Glomerular visceral epithelial cell (primary cell): ENCODE measurements around the gene LRRFIP1.
"Not testable (repeated sequence)": the region's sequence is repeated elsewhere in the genome, so short reads cannot be mapped to it uniquely, and the experiment has no call there.

ENCODE experiments used
- DNase-seq: peaks from one replicate; pipeline ENCODE4 v3.0.0-alpha.2; 2016; ENCODE audit errors: extremely low spot score

Gene LRRFIP1

DNA sequence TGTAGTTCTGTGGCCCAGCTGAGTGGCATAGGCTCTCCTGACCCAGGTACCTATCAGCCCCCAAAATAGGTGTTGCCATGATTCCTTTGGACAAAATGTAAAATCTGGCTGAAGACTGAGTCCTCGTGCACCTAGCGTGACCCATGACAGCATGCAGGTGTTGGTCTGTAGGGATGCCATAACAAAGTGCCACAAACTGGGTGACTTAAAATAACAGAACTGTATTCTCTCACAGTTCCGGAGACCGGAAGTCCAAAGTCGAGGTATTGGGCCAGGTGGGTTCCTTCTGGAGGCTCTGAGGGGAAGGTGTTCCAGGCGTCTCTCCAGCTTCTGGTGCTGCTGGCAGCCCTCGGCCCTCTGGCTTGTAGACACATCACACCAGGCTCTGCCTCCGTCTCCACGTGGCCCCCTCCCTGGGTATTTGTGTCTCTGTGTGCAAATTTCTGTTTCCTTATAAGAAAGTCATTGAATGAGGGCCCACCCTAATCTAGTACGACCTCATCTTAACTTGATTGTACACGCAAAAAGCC, 34.5 kb downstream of the LRRFIP1 start:
- DNase-seq = no peak

DNA sequence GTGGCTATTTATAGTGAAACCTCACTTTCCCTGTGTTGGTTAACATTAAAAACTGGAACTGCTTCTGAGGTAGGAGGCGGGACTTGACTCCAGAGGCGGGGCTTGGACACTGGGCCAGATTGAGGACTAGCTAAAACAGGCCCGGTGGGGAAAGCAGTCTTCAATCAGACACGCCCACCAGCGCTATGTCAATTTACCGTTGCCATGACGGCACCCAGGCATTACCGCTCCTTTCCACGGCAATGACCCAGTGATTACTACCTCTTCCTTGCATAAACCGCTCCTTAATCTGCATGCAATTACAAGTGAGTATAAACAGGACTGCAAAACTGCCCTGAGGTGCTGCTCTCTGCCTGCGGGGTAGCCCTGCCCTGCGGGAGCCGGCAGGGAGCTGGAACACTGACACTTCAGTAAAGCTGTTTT, 35.3 kb downstream of the LRRFIP1 start:
- no peak for DNase-seq

DNA sequence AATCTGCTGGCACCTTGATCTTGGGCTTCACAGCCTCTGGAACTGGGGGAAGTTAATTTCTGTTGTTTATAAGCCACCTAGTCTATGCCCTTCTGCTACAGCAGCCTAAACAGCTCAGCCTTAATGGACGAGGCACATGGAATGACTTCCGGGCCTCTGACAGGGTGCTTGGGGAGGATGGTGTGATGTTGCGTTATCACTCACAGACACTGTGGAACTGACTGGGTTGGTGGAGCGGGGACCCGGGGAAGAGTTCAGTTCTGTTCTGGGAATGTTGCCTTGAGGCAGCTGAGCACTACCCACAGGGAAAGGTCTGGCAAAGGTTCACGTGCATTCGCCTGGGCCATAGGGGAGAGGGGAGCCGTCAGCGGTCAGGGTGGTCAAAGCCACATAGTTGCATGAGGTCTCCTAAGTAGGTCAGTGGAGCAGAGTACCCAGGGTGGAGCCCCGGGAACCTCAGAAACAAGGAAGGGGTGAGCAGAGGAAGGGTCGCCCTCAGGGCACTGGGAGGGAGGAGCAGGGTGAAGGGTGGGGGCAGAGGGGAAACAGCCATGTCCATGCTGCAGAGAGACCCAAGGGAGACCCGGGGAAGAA, 36.2 kb downstream of the LRRFIP1 start:
- no peak for DNase-seq

DNA sequence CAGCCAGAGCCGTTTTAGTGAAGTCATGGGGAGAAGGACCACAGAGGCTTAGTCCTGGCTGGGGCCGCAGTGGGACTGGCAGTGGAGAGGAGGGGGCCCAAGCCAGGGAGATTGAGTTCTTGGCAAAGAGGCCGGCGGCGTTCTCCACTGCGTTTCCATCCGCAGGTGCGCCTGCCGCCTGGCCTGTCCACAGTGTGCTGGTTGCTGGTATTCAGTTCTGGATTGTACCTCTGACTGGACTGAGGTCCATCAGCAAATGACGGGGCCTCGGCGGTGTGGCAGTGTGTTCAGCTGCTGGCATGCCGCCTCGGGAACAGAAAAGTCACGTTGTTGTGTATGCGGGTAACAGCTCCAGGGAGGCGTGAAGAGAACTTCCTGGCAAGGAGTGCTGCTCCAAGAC, 36.8 kb downstream of the LRRFIP1 start:
- DNase-seq = no peak

DNA sequence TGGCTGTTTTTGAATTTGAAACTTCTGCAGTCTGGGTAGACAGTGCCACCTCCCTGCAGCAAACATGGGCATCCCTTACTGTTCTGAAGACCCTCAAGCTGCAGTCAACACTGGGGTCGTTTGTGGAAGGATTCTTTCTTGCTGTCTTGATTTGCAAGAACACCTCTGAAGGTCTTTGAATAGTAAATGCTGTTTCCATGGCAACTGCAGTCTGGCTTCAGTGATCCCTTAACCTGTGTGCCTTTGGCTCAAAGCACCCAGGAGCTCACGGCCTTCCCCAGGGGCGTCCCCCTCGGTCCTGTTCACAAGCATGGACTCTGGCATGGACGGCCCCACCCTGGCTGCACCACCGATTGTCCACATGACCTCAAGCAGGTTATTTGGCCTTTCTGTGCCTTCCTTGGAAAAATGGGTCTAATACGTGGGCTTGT, 38.3 kb downstream of the LRRFIP1 start:
- DNase-seq = peak; percentile 37

DNA sequence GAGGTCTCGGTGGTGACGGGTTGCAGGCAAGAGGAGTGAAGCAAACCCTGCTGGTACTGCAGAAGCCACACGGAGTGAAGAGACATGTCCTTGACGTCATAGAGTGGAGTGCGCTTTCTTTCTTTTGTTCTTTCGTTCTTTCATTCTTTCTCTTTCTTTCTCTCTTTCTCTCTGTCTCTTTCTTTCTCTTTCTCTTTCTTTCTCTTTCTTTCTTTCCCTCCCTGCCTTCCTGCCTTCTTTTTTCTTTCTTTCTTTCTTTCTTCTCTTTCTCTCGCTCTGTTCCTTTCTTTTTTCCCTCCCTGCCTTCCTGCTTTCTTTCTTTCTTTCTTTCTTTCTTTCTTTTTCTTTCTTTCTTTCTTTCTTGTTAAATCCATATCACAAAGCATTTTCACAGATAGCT, 39.2 kb downstream of the LRRFIP1 start:
- DNase-seq = no peak

DNA sequence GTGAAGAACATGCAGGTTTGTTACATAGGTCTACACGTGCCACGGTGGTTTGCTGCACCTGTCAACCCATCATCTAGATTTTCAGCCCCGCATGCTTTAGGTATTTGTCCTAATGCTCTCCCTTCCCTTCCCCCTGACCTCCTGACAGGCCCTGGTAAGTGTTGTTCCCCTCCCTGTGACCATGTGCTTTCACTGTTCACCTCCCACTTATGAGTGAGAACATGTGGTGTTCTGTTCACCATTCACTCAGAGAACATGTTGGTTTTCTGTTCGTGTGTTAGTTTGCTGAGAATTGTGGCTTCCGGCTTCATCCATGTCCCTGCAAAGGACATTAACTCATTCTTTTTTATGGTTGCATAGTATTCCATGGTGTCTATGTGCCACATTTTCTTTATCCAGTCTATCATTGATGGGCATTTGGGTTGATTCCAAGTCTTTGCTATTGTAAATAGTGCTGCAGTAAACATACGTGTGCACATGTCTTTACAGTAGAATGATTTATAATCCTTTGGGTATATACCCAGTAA, 39.7 kb downstream of the LRRFIP1 start:
- DNase-seq = not testable (repeated sequence)

DNA sequence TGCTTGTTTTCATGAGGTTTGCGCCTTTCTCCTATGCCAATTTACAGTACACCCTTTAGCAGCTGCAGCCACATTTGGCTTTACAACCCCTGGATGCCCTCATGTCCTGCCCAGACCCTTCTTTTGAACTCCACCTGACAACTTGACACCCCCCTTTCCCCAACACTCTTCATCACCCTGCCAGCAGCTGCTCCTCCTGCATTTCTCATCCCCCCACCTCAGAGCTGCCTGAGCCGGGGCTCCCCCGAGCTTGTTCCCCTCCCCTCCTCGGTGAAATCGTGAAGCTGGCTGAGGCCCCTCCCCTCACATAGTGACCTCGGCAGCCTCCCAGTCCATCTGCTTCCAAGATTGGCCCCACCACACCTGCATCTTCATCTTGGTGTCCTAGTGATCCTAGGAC, 40.5 kb downstream of the LRRFIP1 start:
- no peak for DNase-seq

DNA sequence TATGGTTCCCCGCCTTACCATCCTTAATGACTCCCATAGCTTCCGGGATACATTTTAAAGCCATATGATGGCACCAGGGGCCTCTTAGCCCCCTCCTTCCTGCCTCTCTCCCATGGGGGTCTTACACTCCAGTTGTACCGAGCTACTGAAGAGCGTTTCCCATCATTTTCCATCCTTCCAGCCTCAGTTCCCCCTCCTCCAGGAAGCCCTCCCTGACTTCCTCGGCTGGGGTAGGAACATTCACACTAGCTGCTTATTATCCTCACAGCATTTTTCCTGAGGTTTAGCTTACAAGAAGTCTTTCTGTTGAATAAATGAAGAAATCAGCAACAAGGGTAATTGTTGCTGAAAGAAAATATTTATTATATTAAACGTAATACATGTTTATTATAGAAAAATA, 41.1 kb downstream of the LRRFIP1 start:
- DNase-seq = no peak

DNA sequence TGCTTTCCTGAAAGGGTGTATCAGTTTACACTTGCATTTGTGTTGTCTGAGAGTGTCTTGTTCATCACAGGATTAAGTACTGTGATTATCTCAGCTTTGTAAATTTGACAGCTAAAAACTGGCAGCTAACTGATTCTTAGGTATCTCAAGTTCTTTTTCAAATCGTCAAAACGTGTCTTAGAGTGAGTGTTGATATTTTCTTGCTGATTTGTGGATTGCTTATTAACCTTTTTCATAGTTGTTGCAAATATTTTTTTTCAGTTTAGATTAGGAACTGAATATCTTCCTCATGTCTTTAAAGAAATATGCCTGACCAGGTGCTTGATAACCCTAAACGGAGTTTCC, 41.9 kb downstream of the LRRFIP1 start:
- no peak for DNase-seq

DNA sequence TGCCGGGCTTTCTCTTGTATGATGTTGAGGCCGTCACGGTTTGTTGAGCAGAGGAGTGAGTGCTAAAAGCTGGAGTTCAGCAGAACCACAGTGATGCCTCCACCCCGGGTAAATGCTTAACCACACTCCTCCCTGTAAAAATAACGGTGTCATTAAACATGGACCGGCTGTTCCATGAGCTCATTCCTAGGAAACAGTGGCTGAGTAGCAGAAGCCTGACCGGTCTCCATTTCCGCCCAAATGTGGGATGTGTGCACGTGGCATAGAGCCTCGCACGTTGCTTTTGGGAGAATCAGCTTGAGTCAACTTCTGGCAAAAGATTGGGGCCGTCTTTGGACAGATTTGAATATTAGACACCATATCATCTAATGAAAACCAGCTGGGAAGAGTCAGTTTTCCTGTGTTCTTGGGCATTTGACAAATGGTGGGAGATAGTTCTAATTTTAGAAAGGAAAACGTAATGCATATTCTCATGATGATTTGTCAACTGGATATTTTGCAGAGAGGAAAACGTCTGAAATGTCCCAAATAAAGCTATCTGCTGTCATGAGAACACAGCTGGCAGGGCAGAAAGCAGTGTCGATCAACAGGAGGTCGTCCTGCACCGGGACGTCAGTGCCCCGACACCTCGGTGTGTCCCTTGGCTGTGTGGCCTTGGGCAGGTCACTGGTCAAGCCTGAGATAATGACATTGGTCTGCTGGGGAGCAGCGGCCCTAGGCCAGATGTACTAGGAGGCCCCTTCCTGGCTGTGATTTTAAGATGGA, 42.4 kb downstream of the LRRFIP1 start:
- DNase-seq = peak; percentile 96

DNA sequence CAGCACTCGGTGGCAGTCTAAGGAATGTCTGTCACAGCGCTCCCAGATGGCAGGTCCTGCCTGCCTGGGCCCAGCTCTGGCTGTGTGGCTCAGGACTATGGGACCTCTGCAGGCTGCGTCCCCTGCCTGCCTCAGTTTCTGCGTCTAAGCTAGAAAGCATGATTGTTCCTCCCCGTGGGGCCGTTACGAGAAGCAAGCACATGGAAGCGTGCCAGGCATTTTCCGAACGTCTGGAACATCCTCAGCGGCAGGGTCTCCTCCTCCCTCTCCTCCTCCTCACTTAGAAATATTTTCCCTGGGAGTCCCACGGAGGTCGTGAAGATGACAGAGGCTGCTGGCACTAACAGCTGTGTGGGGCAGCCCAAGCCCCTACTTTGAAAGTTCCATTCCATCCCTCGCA, 43.3 kb downstream of the LRRFIP1 start:
- DNase-seq = no peak

DNA sequence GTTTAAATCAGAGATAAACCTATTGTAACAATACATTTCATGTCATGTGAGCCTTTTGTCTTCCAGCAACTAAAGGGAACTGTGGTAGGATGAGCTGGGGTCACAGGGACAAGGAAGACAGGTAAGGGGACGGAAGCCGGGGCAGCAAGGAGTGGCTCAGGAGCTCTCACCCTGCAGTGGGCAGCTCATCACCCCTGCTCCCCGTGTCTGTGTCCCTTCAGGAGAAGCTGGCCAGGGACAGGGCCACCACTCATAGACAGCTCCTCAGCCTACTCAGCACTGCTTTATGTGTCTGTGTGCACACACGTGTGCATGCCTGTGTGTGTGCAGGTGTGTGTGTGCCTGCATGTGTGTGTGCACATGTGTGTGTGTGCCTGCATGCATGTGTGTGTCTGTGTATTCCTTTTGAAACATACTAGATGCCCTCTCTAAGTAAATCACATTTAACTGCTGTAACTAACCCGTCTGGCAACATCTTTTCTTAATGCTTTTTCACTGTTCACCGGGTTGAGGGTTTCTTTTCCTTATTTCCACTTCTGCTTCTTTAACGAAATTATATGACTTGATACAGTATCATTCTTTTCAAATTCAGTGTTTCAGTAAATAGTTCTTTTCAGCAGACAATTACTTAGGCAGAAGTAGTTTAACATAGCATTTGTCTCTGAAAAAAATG, 44.2 kb downstream of the LRRFIP1 start:
- no peak for DNase-seq

DNA sequence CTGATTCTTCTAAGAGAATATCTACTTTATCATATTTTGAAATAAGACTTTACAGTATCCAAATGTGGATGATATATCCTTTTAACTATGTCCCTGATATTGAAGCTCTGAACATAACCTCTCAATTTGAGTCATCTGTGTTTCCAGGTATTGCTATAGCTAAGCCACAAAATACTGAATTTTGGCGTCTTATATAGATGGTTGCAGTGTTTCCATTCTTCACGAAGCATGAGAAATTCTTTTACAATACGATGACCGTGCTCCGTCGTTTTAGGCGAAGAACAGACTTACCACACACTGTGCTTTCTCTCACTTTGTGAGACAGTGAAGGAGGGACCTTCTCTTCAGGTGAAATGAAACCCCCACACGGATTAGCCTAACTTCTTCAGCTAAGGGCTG, 45.3 kb downstream of the LRRFIP1 start:
- no peak for DNase-seq

DNA sequence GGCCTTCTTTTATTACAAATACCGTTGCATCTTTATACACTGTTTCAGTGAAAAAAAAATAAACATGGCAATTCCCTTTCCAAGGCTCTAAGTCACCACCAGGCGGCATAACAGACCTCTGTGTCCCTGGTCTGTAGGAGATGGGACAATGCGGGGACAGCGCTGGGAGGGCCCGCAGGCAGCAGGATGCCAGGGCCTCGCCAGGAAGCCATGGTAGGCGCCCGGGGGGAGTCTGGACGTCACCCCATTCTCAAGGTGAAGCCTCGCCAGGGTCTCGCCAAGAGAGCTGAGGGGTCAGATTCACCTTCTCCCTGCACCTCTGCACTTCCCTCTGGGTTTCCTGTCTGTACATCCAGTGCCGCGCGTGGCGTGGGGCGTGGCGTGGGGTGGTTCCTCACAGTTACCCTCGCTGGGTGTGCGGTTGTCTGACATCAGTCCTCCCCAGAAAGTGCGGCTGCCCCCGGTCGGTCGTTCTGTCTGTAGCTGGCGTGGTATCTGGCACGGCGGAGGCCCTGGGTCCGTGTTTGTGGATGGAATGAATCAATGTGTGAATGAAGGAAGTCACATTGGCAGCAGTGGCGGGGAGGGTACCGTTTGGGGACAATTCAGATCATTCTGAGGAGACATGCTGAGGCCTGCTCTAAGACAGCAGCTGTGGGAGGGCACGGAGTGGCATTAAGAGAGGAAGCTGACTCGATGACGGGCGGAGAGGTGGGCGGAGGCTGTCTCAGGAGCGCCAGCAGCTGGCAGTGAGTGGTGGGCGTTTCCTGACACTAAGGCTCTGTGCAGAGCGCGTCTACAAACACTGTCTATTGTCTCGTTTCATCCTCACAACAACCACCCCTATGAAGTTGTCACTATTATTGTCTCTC, 46.0 kb downstream of the LRRFIP1 start:
- no peak for DNase-seq

DNA sequence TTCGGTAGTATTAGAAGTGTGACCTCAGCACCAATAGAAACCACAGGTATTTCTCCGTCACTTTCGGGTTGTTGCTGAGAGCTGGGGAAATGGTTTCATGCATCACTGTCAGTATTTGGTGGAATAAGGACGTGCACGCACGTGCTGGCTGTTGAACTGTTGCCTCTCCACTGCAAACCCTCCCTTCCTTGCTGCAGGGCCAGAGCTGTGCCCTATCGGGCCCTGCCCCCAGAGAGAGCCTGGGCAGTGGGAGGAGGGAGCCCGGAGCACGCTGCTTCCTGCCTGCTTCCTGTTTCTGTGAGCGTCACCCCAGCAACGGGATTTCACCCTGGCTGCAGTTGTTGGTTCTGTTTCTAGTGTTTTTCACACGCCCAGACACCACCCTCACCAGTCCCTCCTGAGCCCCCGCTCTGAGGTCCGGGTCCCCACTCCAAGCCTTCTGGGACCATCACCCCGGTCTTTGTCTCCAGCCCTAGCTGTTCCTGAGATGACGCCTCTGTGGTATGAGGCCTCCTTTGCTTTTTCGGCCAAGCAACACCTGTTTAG, 47.4 kb downstream of the LRRFIP1 start:
- DNase-seq = peak; percentile 90

DNA sequence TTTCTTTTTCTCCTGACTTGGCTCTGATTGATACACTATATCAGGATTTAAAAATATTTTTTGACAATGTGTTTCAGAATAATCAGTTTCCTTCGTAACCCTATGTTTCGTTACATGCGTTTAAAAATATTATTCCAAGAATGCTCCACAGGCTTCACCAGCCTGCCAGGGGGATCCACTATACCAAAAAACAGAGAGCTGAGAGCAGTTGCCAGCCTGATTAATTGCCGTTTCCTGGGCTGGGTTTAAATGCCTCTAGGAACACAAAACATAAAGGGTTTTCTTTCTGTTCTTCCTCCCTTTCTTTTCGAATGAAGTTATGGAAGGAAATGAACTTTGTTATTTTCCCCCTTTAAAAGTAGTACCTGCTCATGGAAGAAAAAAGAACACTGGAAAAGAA, 47.9 kb downstream of the LRRFIP1 start:
- DNase-seq = no peak

DNA sequence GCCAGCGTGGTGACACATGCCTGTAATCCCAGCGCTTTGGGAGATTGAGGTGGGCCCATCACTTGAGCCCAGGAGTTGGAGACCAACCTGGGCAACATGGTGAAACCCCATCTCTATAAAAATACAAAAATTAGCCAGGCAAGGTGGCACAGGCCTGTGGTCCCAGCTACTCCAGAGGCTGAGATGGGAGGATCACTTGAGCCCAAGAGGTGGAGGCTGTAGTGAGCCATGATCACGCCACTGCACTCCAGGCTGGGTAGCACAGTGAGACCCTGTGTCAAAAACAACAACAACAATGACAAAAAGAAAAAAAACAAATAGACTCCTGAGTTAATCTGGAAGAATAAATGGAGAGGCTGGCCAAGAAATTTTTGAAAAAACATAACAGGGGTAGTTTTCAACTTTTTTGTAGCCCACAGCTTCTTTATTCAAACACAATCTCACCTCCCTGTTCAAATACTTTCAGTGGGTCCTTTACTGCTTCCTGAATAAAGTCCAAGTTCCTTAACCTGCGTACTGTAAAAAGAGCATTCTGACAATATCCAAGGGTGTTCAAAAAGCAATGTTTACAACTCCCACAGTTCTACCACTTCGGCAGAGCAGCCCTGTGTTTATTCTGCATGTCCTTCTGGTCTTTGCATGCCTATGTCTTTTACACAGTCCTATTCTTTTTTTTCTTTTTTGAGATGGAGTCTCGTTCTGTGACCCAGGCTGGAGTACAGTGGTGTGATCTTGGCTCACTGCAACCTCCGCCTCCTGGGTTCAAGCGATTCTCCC, 53.5 kb downstream of the LRRFIP1 start:
- no peak for DNase-seq

DNA sequence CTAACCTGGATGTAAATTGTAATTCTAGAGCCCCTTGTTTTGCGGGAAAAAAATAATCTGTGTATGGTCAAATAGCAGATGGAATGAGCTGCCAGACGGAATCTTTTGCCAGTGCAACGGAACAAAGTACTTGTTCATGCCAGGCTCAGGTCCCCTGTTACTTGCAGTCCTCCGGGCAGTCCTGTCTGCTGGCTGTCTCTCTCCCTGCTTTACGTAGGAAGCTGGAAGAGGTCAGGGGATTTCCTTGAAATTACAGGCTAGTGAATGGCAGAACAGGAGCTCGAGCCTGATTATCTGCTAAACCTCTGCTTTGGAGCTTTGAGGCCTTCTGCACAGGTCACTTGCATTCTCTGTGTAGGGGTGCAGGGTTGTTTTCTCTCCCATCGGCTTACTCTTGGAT, 54.8 kb downstream of the LRRFIP1 start:
- DNase-seq = no peak

DNA sequence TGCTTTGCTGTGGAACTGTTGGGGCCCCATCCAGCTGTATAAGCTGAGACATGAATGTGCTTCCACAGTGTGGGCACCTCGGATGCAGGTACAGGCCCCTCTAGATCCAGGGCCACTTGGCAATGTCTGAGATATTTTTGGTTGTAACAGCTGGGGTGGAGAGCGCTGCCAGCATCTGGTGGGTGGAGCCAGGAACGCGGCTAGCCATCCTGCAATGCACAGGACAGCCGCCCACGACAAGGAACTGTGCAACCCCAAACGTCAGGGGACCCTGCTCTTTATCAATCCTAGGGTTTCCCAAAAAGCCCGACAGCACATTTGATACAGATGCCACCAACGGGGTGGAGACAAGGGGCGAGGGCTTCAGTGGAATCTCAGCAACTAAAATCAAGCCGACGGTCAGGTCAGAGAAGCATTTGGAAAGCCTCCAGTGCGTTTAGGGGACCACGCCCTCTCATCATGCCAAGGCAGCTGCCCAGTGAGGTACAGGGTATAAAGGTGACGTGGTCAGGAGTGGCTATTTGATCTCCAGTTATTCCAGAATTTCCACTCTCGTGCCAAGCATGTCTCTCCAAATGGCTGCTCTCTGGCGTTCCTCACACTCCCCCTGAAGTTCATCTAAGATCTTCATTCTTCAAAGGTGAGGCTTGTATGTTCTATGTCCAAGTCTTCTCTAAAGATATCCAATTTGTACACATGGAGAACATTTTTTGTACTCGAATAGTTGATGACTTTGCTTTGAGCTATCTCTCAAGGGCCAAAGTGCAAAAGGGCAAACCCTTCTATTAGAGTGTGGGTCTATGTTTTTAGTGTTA, 55.7 kb downstream of the LRRFIP1 start:
- DNase-seq = no peak
